SU-DHL-6 (cell line): ENCODE measurements around the gene TMEM175.

Source experiments
- EZH2phosphoT487 ChIP-seq: fragments of 200-600 bp; sonication (generic), shearing (Covaris generic); conservative IDR thresholded peaks from 2 replicates; pipeline ENCODE4 v1.6.1; 2018; ENCODE audit warnings: mild to moderate bottlenecking, antibody characterized with exemption, low read length, moderate library complexity, mixed read lengths
- TF ChIP-seq, protein P1 (sequence below): fragments of 200-600 bp; sonication (generic); IDR thresholded peaks from one replicate; pipeline ENCODE4 v1.5.1; 2017; ENCODE audit warnings: antibody characterized with exemption, mild to moderate bottlenecking, low read length, moderate library complexity; ENCODE audit not compliant: insufficient read depth, poor library complexity, severe bottlenecking

DNA sequence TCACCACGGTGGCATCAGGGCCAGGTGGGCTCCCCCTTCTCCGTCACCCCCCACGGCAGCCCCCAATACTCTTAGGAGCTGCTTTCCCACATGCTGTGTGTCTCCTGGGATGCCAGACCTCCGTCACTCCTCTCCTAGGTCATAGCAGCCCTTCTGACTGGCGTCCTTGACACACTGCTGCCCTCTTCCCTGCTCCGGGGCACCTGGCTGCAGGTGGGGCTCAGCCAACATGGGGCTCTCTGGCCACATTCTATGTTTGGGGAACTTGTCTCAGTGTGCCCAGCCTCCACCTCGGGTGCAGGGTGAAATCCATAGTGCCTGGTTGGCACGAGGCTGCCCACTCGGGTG lies 13.8 kb downstream of the TMEM175 start:
- TF ChIP-seq, protein P1, sequence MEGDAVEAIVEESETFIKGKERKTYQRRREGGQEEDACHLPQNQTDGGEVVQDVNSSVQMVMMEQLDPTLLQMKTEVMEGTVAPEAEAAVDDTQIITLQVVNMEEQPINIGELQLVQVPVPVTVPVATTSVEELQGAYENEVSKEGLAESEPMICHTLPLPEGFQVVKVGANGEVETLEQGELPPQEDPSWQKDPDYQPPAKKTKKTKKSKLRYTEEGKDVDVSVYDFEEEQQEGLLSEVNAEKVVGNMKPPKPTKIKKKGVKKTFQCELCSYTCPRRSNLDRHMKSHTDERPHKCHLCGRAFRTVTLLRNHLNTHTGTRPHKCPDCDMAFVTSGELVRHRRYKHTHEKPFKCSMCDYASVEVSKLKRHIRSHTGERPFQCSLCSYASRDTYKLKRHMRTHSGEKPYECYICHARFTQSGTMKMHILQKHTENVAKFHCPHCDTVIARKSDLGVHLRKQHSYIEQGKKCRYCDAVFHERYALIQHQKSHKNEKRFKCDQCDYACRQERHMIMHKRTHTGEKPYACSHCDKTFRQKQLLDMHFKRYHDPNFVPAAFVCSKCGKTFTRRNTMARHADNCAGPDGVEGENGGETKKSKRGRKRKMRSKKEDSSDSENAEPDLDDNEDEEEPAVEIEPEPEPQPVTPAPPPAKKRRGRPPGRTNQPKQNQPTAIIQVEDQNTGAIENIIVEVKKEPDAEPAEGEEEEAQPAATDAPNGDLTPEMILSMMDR: no peak
- TF ChIP-seq EZH2phosphoT487: no peak
